ENCODE data around the gene DHDDS. TPM values are rescaled to one million over a fixed set of nuclear protein-coding genes. Genes with fewer than 3 reads are reported as not detected.
A peak's percentile ranks its signal among the peaks of the same experiment; 100 is the strongest.

The DHDDS gene
- total and polyA plus RNA-seq, 2 of the 13 experiments (the other 11 are each of a cell fraction or from before 2014, with no cell fraction given) = 18.9 to 28.3 TPM

- peak; percentile 92 for TF ChIP-seq TFDP1 (CRISPR knock-in tag; IDR thresholded peaks at IDR 0.05; ENCODE audit: borderline replicate concordance)
- peak; percentile 97 for TF ChIP-seq NFIB (CRISPR knock-in tag; IDR thresholded peaks at IDR 0.05; ENCODE audit: borderline replicate concordance)
- TF ChIP-seq KAT7 (CRISPR knock-in tag; IDR thresholded peaks at IDR 0.05; ENCODE audit: borderline replicate concordance) = peak; percentile 99
- TF ChIP-seq HNF1B (CRISPR knock-in tag; IDR thresholded peaks at IDR 0.05) = peak; percentile 86; the same call in 1 of the 2 replicates
- no peak for TF ChIP-seq CEBPZ (IDR thresholded peaks at IDR 0.05; ENCODE audit: low read length)
- TF ChIP-seq ZBTB44 (CRISPR knock-in tag; IDR thresholded peaks at IDR 0.05) = peak; percentile 100
- TF ChIP-seq NR0B2 (CRISPR knock-in tag; IDR thresholded peaks at IDR 0.05) = peak; percentile 100
- TF ChIP-seq KDM5A (IDR thresholded peaks at IDR 0.05; ENCODE audit: borderline replicate concordance, low read length) = no peak
- TF ChIP-seq BRCA1 (CRISPR knock-in tag; IDR thresholded peaks at IDR 0.05) = peak; percentile 100
- peak; percentile 100 for TF ChIP-seq ZNF614 (CRISPR knock-in tag; IDR thresholded peaks at IDR 0.05; ENCODE audit: borderline replicate concordance)
- peak; percentile 99 for TF ChIP-seq ZBTB38 (CRISPR knock-in tag; IDR thresholded peaks at IDR 0.05)
- peak; percentile 100 for TF ChIP-seq NFATC3 (CRISPR knock-in tag; IDR thresholded peaks at IDR 0.05)
- peak; percentile 95 for TF ChIP-seq GFI1 (CRISPR knock-in tag; IDR thresholded peaks at IDR 0.05; ENCODE audit: borderline replicate concordance)
- TF ChIP-seq ZSCAN21 (CRISPR knock-in tag; IDR thresholded peaks at IDR 0.05; ENCODE audit: borderline replicate concordance) = peak; percentile 100
- peak; percentile 99 for TF ChIP-seq FOXO1 (CRISPR knock-in tag; IDR thresholded peaks at IDR 0.05)
- peak; percentile 100 for TF ChIP-seq MXD4 (CRISPR knock-in tag; IDR thresholded peaks at IDR 0.05)
- peak; percentile 95 for TF ChIP-seq STAT6 (CRISPR knock-in tag; IDR thresholded peaks at IDR 0.05; ENCODE audit: borderline replicate concordance)
These were observed 23.5 kb upstream of the DHDDS start (continued) for GRCh38 chr1:26408604-26409003.
